RPMI7951 (cell line): Measurements from ENCODE around the gene THAP3. TPM values are rescaled to one million over a fixed set of nuclear protein-coding genes. Genes with fewer than 3 reads are reported as not detected.
"Not testable (repeated sequence)": the region's sequence is repeated elsewhere in the genome, so short reads cannot be mapped to it uniquely, and the experiment has no call there.

Experiments used
- DNase-seq: peaks from one replicate; pipeline ENCODE4 v3.0.0-alpha.2; 2012; ENCODE audit warnings: low read depth
- total RNA-seq: library from RNA; depleted of rRNA; stranded (reverse); fragments of >200 nt; shearing (Covaris generic); gene quantifications from 2 replicates; pipeline ENCODE4 v1.2.3, GENCODE V29; 2014

THAP3 gene
- total RNA-seq, 1 experiment from 2014 or later, result 29.9 TPM

DNA sequence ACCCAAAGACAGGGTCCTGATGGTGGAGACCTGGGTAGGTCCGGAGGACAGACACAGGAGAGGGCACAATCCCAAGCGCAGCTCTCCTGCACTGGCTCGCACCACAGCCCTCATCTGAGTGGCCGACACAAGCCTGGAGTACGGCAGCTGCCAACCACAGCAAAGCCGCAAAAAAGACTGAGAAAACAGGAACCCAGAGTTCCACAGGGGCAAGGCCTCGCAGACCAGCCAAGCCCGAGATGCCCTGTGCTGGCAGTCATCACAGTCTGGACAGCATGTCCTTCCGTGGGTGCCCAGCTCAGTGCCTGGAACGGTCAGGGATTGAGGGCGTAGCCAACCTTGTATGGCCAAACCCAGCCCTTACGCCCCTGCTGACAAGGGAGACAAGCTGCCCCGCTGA is 33.4 kb upstream of the THAP3 start:
- no peak for DNase-seq

DNA sequence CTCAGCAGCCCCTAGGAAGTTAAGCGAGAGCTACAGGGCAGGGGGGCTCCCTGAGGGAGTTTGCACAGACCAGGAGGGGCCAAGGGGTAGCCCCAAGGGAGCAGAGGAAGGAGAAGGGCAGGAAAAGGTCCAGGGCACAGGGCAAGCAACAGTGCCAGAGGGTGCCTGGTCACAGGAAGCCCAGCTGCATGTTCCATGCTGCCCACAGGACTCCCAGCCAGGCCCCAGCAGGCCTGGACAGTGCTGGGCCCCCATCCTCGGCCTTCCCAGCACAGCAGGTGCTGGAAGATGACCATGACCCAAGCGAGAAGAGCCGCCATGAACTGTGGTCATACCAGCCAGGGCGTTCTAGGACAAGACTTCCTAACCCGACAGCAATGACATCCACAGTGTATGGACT is 33.0 kb upstream of the THAP3 start:
- DNase-seq, result no peak

DNA sequence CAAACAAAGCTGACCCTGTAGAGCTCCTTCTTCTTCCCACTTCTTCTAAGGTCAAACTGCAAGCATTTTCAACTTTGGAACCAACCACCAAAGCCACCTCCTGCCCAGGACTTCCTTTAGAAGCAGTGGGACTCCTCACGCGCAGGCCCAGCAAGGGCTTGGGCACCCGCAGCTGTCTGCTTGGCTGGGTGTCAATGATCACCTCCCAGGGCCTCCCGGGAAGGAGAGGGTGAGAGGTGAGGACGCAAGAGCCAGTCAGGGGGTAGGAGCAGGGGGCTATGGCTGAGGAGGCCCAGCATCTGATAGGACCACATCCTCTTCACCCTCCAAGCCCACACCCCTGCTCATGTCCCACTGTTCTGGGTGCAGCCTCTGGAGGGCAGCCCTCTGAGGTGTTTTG is 32.2 kb upstream of the THAP3 start:
- no peak for DNase-seq

DNA sequence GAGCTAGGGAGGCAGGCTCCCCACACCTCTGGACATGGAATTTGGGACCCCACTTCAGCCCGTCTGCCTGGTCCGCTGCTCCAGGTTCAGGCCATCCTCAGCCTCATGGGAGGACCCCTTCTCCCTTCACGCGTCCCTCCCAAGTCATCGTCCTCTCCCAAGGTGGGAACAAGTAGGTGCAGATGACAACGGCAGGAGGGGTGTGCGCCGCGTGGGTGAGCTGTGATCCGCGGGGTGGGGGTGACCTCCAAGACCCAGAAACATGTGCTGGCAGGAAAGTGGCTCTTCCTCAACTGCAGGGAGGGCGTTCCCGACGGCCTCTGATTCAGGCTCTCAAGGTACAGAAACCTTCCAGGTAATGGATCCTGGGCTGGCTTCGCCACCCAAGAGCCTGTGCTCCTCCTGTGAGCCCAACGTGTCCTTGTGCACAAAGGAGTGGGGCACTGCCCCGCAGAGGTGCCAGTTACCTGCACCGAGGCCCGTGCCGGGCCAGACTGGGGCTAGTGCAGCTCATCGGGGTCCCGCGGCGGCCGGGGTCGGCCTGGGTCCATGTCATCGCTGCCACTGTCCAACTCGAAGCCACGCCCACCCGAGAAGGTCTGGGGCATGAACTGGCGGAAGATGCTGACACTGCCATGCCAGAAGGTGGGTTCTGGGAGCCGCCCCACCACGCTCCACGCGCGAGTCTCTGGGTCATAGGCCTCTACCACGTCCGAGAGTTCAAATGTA is 31.6 kb upstream of the THAP3 start:
- DNase-seq, result no peak

DNA sequence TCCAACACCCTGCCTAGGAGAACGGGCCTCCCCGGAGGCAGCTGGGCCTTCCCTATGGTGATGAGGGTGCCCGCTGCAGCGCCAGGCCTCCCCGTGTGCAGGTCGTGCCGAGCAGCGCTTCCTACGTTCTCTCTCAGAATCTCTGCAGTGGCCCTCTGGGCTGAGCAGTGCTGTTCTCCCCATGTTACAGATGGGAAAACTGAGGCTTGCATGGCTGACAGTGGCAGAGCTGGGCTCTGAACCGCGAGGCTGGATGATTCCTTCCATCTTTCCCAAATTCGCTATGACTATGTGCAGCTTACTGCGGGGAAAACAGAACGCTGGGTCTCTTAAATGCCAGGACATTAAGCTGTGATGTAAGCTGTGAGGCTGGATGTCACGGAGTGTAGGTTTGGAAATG is 30.9 kb upstream of the THAP3 start:
- DNase-seq, result no peak

DNA sequence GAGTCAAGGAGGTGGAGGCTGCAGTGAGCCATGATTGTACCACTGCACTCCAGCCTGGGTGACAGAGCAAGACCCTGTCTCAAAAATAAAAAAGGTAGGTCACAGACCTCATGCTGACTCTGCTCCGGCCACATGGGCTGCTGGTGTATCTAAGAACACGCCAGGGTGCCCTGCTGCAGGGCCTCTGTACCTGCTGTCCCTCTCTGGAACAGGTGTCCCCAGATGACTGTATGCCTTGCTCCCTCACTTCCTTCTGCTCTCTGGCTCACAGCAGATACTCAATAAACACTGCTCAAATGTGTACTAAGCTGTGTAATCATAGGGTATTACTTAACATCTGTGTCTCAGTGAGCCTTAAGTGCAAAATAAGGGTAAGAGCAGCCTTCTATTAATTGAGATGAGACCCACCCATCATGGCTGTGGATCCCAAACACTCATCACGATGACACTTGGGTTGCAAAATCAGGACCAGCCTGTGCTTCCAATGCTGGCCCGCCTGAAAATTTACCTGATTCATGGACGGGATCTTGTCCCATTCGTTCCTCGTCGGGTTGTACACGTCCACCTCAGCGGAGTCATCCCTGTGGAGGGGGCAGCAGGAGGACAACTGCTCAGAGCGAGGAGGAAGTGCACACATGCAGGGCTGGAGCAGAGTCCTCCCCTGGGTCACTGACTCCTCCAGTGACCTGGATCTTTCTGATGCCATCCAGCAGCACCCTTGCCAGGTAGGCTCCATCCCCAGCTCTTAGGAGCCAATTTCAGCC is 29.5 kb upstream of the THAP3 start:
- DNase-seq, result no peak

DNA sequence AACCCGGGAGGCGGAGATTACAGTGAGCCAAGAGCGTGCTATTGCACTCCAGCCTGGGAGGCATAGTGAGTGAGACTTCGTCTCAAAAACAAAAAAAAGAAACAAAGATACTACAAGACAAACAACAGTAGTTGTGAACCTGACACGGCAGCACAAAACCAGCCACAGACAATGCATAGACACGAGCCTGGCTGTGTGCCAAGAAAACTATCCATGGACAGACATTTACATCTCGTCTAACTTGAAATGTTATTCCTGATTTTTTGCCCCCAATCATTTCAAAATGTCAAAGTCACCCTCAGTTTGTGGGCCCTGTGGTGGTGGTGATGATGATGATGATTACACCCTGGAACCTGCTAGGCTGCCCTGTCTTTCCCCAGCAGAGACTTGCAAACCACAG is 28.3 kb upstream of the THAP3 start:
- no peak for DNase-seq

DNA sequence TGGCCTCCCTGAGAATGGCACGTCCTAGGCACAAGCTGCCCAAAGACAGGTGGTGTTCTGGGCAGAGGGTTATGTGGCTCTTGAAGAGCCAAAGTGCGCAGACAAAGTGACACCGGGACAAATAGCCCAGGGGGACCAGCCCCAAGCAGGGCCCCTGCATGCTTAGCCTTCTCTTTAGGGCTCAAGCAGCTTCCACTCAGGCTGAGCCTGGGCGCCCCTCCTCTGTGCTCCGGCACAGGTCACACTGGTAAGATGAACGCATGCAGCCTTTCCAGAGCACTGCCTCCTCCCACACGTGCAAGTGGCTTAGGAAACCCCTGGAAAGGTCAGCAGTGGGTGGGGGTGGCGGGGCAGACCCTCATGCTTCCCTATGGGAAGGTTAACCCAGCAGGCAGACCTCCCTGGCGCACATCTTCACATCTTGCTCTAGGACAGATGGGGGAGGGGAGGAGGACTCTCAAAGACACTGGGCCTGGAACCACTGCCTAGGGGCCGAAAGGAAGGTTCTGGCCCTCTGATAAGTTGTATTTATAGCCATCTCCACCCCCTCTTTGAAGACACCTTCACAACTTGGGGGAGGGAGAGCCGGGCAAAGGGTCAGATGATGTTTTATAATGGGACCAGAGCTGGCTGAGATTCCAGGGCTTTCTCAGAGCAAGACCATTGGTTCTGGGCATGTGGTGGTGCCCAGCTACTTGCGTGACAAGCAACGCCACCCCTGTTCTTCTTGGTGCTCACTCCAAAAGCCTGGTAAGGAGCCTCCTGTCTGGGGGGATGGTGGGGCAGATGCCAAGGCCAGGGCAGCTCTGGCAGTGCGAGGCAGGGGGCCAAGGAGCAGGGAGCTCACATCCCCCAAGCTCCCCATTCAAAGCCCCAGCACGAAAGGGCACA is 27.5 kb upstream of the THAP3 start:
- DNase-seq, result no peak

DNA sequence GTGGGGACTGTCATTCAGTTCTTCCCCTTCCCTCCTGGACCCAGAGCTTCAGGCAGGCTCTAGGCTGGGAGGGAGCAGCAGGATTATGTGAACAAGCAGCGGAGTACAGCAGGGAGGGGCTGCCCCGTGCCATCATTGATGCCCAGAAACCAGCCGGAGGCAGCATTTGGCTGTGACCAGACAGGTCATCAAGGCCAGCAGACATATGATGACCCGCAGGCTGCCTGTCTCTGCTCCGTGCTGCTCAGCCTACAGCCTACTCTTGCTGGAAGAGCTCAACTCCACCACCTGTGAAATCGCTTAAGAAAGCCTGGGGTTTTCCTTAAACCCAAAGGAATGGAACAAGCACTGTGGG is 26.9 kb upstream of the THAP3 start:
- no peak for DNase-seq

DNA sequence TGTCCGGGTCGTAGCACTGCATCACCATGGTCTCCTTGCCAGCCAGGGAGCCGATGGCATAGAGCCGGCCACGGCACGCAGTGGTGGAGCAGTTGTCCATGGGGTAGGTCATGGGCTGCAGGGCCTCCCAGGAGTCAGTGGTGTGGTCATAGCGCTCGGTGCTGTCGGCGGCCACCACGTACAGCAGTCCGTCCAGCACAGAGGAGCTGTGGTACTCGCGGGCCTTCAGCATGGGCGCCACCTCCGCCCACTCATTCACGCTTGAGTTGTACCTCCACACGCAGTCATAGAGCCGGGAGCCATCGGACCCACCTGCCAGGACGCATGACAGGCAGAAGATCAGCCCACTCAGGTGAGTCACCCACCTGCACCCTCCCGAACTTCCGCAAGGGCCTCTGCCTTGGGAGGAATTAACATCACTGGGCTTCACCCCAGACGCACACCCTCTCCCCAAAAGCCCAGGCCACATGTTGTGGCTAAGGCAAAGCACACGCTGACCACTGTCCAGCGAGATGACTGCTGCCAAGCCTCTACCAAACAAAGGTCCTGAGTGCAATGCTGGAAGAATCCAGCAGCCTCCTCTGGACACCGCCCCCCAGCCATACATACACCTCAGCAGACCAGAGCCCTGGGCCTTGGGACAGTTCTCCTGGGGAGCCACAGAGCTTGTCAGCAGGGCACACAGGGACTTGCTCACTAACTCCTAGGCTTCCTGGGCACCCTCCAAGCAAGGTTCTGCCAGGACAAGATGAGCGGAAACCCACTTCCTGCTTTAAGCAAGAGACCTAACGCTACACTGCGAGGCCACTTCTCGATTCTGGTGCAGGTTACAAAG is 25.3 kb upstream of the THAP3 start:
- no peak for DNase-seq

DNA sequence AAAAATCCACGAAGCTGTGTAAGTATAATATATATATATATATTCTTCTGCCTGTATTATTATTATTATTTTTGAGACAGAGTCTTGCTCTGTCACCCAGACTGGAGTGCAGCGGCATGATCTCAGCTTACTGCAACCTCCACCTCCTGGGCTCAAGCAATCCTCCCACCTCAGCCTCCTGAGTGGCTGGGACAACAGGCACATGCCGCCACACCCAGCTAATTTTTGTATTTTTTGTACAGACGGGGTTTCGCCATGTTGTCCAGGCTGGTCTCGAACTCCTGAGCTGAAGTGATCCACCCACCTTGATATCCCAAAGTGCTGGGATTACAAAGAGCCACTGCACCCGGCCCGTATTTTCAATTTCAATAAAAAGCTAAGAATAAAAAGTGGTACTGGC is 24.7 kb upstream of the THAP3 start:
- not testable (repeated sequence) for DNase-seq

DNA sequence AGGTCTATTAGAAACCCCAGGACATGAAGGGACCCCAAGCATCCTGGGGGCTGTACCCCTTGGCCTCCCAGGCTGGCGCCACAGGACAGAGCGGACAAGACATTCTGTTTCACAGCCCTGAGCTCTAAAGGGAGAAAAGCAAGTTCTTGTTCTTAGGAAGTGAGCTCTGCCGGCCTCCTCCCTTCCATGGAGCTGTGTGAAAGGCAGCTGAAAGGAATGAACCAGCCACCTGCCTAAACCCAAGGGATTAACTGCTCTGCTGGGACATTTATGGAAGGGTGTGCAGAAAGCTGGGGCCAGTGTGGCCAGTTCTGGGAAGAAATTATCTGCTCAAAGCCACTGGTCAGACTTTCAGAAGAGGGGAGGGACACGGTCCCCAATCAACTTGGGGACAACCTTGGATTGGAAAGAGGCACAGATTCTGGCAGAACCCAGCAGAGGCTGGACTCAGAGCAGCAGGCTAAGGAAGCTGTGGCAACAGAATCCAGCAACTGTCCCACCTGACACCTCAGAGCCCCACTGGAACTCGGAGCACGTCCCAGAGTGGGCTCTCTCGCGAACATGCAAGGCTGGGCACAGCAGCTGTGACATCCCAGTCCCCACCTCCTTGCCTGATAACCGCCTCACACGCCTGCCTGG is 24.1 kb upstream of the THAP3 start:
- DNase-seq, result peak; percentile 28

DNA sequence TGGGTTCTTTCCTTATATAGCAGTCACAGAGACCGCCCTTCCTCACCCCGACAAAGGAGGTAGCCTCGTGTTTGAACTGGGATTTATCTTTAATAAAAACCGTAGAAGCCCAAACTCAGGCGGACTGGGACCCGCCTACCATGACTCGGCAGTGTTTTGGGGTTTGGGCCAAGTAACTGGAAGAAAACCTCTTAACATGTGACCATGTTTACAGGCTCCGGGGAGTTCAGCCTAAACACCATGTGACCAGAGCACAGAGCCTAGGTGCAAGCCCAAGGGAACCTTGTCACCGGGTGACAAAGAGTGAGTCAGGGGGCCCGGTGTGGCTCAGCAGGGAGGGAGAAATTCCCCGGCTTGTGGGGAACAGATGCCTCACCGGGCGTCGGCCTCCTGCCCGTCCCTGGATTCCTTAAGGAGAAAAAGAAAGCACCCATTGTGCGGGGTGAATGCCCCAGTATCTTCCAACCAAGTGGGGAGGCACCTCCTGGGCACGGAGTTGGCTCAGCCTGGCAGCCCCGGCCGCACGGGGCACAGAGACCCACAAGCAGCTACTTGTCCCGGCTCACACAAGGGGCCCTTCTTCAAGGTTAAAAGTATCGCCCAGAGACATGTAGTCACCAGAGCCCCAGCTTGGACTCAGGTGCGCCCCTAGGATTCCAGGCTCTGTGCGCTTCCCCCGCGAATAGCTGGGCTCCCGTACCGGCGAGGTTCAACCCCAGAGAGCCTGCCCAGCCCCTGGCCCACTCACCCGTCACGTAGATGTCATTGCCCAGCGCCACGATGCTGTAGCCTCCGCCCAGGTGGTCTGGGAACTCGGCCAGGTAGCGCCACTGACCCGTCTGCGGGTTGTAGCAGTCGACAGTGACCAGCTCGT is 23.4 kb upstream of the THAP3 start:
- DNase-seq, result peak; percentile 95

DNA sequence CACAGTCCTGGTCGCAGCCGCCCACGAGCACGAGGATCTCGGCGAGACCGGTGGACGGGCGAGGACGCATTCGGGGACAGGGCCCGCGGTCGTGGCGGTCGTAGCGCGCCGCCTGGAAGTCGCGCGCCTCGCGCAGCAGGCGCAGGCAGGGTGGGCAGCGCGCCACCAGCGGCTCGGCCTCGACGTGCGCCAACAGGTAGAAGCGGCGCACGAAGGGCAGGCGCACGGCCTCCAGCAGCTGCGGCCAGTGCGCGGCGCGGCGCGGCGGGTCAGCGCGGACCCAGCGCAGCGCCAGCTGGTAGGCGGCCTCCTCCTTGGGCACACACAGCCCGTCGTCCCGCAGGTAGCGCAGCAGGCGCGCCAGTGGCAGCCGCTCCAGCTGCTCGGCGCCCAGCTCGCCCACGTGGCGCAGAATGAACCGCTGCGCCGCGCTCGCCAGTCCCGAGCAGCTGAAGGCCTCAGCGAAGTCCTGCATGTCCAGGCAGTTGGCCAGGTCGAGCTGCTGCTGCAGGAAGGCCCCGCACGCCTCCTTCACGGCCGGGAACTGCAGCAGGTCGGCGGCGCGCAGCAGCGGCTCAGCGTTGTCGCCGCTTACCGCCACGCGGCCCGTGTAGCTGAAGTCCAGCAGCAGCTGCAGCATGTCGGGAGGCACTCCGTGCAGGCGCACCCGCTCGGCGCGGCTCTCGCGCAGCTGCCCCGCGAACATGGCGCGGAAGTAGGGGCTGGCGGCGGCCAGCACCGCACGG is 22.6 kb upstream of the THAP3 start:
- DNase-seq, result peak; percentile 63

DNA sequence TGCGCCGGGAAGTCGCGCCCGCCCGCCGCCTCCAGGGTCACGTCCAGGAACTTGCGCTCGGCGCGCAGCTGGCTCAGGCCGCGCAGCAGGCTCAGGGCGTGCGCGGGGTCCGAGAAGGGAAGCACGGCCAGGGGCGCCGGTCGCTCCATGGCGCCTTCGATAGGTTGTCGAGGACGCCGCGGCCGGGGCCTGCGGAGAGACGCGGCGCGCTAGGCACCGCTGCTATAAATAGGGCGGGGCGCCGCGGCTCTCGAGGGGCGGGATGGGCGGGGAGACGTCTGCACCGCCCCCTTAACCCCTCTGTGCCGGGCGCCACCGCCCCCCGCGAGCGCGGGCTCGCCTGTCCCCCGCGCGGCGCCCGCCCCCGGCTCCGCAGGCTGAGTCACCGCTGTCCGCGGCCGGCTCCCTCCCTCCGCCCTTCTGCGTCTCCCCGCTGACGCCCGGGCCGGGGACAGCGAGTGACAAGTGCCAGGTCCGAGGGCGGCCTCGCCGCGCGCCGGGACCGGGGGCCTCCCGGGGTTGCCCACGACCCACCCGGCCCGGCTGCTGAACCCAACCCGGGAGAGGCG is 21.9 kb upstream of the THAP3 start, which contains the start of gene KLHL21:
Gene KLHL21, minus strand, starts transcription at position 201 of the 569 bp plus-strand sequence. Its CDS starts 52 bp downstream, at position 149.
- DNase-seq, result peak; percentile 91

DNA sequence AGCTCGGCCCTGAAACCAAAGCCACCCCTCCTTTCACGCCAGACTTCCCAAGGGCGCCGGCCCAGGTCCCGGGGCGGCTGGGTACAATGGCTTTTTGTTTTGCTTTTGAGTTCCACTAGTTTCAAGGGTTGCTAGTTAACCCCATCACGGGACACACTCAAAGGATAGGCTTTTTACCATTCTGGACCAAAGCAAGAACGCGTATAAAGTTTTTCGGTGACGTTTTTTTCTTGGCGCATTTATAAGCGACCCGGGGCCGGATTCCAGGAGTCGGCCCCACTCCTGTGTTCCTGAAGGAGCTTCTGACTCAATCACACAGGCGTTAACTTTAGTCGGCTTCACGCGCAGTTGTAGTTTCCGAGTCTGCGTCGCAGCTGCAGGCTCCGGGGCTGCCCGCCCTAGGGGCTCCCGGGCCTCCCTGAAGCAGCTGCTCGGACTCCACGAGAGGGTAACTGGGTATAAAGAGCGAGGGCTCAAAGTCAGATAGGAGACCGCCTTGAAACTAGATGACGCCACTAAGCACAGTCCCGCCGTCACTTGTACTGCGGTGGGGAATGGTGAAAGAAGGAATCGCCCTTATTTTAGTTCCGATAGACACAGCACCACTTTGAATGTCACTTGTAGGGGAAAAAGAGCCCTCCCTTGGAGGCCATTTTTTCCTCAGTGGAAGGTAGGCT is 21.3 kb upstream of the THAP3 start:
- DNase-seq, result peak; percentile 82

DNA sequence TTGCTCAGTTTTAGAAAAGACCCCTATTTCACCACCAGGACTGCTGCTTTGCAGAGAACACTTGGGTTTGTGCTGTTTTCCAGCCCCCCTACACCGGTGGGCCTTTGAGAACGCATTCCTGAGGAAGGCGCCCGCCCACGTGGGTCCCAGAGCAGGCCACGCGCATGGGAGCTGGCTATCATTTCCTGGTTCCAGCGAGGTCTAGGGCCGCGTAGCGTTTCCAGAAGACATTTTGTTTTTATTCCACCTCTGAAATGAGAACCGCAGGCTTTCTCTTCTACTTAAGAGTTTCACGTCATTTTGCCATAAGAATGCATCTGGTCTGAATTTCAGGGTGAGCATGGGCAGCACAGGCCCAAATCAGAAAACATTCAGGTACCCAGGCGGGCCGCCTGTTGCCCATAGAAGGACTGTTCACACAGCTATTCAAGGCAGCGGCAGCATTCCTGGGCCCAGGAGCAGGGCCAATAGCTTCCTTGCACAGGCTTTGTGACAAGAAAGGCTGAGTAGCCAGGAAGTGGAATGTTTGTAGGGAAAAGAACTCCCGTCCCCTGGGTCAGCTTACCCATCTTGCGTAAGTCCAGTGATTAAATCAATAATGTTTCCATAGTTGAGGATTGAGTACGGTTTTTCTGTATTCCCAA is 20.6 kb upstream of the THAP3 start:
- DNase-seq, result peak; percentile 80
